Medulla oblongata (tissue), 1 donor: ENCODE measurements around the gene TATDN2.
"Not testable (repeated sequence)": the region's sequence is repeated elsewhere in the genome, so short reads cannot be mapped to it uniquely, and the experiment has no call there.

Experiments
- DNase-seq: peaks from one replicate; pipeline ENCODE4 v3.0.0-alpha.2; 2015; ENCODE audit errors: extremely low spot score

TATDN2 gene

GRCh38 chr3:10235551-10235950 lies 12.7 kb upstream of the TATDN2 start:
- DNase-seq = no peak

DNA sequence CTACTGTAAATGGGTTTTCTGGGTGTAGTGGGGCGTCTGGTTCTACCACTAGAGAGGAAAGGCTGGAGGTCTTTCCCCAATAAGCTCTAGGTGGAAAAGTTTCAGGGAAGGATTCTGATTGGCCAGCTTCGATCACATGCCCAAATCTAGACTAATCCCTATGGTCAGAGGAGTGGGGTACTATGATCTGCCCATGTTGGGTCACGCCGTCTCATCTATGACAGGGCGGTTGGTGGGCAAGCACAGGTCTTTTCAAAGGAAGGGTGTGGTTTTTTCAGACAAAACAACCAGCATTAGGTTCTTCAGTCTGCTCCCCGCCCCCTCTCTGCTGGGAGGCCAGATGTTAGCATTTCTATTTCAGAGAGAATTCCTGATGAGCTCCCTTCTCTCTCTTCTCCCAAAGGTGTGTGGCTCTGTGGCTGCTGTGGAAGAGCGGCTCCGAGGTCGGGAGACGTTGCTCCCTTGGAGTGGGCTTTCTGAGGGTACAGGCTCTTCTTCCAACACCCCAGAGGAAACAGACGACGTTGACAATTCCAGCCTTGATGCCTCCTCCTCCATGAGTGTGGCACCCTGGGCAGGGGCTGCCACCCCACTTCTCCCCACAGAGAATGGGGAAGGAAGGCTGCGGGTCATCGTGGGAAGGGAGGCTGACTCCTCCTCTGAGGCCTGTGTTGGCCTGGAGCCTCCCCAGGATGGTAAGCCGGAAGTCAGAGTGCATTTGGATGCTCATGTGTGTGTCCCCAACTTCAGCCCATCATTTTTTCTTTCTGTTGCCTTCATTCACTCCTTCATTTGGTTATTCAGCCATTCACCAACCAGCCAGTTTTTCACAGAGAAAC lies 9.7 kb upstream of the TATDN2 start:
- DNase-seq = no peak

GRCh38 chr3:10240799-10241198 lies 7.5 kb upstream of the TATDN2 start:
- DNase-seq = no peak

- DNase-seq = peak; percentile 4
Measured at GRCh38 chr3:10242182-10243065, 5.8 kb upstream of the TATDN2 start.

- DNase-seq = no peak
Measured at GRCh38 chr3:10244009-10244408, 4.2 kb upstream of the TATDN2 start.

DNA sequence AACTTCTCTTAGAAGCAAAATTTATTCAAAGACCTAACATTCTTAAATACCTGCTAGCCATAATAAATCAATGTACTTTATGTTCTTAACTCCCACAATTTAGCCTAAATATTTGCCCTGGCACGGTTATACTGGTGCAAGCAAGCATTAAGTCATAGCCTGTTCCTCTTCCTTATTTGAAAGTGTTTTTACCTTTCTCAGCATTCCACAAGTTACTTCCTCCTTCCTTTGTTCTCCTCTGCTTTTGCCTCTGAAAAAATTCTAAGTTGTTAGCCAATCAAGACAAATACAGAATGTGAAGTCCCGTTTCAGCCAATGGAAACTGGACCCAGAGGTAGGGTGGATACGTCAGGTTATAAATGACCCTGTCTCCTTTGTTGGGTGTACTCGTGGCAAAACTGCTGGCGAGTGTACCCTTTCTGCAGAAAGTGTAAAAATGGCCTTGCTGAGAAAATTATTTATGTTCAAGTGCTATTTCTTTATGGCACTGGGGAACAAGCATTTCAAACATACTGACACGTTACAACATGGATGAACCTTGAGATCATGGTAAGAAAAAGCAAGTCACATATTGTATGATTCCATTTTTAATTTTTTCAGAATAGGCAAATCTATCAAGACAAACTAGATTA lies 3.1 kb upstream of the TATDN2 start:
- no peak for DNase-seq

GRCh38 chr3:10247679-10248183 lies 528 bp upstream of the TATDN2 start:
- peak; percentile 4 for DNase-seq

GRCh38 chr3:10248984-10249748 lies 907 bp downstream of the TATDN2 start:
- no peak for DNase-seq

- DNase-seq = no peak
Measured at GRCh38 chr3:10249833-10250232, 1.6 kb downstream of the TATDN2 start.

GRCh38 chr3:10251006-10251405 lies 2.7 kb downstream of the TATDN2 start:
- DNase-seq = no peak

GRCh38 chr3:10253731-10254130 lies 5.5 kb downstream of the TATDN2 start:
- DNase-seq = no peak

DNA sequence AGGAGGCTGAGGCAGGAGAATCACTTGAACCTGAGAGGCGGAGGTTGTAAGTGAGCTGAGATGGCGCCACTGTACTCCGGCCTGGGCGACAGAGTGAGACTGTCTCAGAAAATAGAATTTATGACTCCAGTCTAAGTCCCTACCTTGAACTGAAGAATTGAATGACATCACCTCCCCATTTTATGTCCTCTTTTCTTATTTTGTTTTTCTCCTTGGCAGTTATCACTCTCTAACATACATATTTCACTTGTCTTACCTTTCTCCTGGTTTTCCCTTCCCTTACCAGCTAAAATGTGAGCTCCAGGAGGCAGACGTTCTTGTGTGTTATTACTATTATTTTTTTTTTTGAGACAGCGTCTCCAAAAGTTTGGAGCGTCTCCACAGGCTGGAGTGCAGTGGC lies 7.6 kb downstream of the TATDN2 start:
- DNase-seq = no peak

- no peak for DNase-seq
Measured at GRCh38 chr3:10259036-10259435, 10.8 kb downstream of the TATDN2 start.

- DNase-seq = no peak
Measured at GRCh38 chr3:10259798-10260197, 11.5 kb downstream of the TATDN2 start.

- DNase-seq = no peak
Measured at GRCh38 chr3:10260211-10260701, 12.0 kb downstream of the TATDN2 start.

- DNase-seq = no peak
Measured at GRCh38 chr3:10262027-10262426, 13.8 kb downstream of the TATDN2 start.

DNA sequence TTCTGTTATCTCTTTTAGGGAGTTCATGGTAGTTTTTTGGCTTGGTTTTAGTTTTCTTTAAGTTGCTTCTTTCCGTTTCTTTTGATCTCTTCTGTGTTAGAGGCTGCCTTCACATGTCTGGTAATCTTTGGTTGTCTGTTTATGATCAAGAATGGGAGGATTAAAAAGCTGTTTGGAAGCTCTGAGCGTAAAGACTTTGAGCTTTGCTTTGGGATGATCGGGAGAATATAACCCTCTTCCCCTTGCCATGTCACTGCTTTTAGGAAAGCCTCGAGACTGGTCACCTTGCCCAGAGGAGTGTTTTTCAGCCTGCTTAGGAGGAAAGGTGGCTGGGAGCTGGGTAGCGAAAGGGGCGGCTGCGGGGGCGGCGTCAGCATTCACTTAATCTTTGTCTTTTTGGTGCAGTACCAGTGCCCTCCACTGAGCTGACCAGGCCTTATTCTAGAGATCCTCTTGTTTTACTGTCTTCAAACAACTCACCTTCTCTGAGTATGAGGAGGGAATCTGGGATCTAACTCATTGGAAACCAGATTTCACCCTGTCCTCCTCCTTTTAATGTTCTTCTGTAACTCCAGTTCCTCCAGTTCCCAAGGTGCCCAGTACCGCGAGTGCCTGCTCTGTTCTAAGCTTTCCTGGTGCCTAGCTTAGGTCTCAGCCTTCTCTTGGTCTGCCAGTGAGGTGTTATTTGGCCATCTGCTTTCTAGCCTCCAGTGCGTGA lies 15.5 kb downstream of the TATDN2 start:
- DNase-seq = peak; percentile 19

GRCh38 chr3:10265833-10266232 lies 17.6 kb downstream of the TATDN2 start:
- no peak for DNase-seq

DNA sequence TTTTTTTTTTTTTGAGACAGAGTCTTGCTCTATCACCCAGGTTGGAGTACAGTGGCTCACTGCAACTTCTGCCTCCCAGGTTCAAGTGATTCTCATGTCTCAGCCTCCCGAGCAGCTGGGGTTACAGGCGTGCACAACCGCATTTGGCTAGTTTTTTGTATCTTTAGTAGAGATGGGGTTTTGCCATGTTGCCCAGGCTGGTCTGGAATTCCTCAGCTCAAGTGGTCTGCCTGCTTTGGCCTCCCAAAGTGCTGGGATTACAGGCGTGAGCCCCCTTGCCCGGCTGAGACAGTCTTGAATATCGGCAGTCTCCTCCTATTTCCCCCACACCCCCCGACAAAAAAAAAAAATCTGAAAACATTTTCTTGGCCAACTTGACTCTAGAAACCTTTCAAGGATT lies 18.7 kb downstream of the TATDN2 start:
- DNase-seq = not testable (repeated sequence)

- no peak for DNase-seq
Measured at GRCh38 chr3:10268116-10268515, 19.9 kb downstream of the TATDN2 start.

- no peak for DNase-seq
Measured at GRCh38 chr3:10268930-10269329, 20.7 kb downstream of the TATDN2 start.
